A549 treated with AZD9567 at 1 μM for 4 hours (cell line): ENCODE results near the gene ATAD2B. TPM values are rescaled to one million over a fixed set of nuclear protein-coding genes. Genes with fewer than 3 reads are reported as not detected.

Source experiments
- total RNA-seq: library from RNA; stranded (reverse); fragments of 200-300 nt; extraction: Qiagen RNA extraction; gene quantifications from 5 replicates; pipeline ENCODE4 v1.2.3, GENCODE V29; 2022; ENCODE audit not compliant: insufficient read depth

ATAD2B gene
- total RNA-seq, result 5.0 to 7.8 TPM (median 6.9 TPM) in 5 replicates

DNA sequence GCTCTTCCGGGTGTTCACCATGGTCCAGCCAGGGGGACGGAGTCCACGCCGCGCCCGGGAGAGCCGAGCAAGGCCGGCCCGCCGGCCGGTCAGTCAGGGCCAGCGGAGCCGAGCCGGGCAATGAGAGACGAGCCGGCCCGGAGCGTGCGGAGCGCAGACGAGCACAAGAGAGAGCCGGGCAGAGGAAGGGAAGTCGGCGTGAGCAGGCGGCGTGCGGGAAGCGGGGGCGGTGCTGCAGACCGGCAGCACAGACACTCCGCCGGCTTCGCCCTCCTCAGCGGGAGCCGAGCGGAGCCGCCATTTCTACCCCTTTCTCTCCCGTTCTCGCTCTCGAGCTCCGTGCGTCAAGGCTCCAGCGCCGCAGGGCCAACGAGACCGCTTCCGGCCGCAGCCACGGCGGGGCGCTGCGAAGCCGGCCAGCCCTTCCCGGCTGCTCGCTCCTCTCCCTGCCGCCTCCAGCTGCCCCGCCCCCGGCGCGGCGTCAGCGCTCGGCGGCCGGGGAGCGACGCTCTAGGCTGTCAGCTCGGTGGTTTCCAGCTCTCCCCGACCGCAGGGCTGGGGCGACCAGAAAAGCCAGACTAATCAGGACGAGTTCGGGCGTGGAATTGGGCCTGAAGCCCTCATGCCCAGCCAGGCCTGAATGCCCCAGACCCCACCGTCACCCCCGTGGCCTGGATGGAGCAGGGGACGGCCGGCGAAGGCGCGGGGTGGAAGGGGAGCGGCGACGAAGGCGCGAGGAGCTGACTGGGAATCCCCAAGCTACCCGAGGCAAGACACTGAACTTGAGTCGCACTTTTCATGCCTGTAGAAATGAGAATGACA lies at the start of gene ATAD2B:
TSS of gene ATAD2B (minus strand) at position 374 of the 822 bp plus-strand sequence. CDS start at position 21, 353 bp downstream.

GRCh38 chr2:23939987-23940717 lies 13.2 kb upstream of the ATAD2B start, which contains the start of gene UBXN2A:
TSS of gene UBXN2A (plus strand) at chr2:23940463. CDS start at chr2:23958315, 17,852 bp downstream.

Other genes starting within 250 kb of the ATAD2B start
- gene UBXN2A, start 13.3 kb upstream of the ATAD2B start, total RNA-seq, result 21.2 to 28.7 TPM (median 23.8 TPM) in 5 replicates
- gene MFSD2B, start 83.0 kb upstream of the ATAD2B start, total RNA-seq, result 0.19 to 0.50 TPM (median 0.37 TPM) in 4 of 5 replicates, not detected in the other
- 13.6 to 18.2 TPM (median 15.4 TPM) in 5 replicates for gene WDCP, start 120.3 kb upstream of the ATAD2B start, total RNA-seq
- gene FKBP1B, start 122.6 kb upstream of the ATAD2B start, total RNA-seq, result 10.5 to 13.6 TPM (median 10.8 TPM) in 5 replicates
- gene SF3B6, start 149.2 kb upstream of the ATAD2B start, total RNA-seq, result 162 to 257 TPM (median 170 TPM) in 5 replicates
- 221 to 284 TPM (median 246 TPM) in 5 replicates for gene TP53I3, start 157.7 kb upstream of the ATAD2B start, total RNA-seq
- gene PFN4, start 196.2 kb upstream of the ATAD2B start, total RNA-seq, result 1.2 to 1.9 TPM (median 1.6 TPM) in 4 of 5 replicates, not detected in the other
- gene FAM228B, start 196.3 kb upstream of the ATAD2B start, total RNA-seq, result 2.0 to 2.7 TPM (median 2.2 TPM) in 4 of 5 replicates, not detected in the other
- not detected in 5 replicates for gene FAM228A, start 247.9 kb upstream of the ATAD2B start, total RNA-seq